Right lobe of liver (tissue), 6 donors: Measurements from ENCODE around the gene MAPKAPK3. TPM values are rescaled to one million over a fixed set of nuclear protein-coding genes. Genes with fewer than 3 reads are reported as not detected.

Source experiments
- ATAC-seq, 4 donors: fragments of 200-7000 bp; cut with Tn5 transposase; one replicate each; pipeline ENCODE4 v1.9.1; 2020; ENCODE audit warnings: mild to moderate bottlenecking in 4 of 4, moderate library complexity in 4 of 4
- DNase-seq, 3 donors: peaks; one replicate each; pipeline ENCODE4 v3.0.0-alpha.2; 2020
- H3K27ac ChIP-seq, 3 donors: fragments of 200-600 bp; one replicate each; pipeline ENCODE4 v1.8.0; 2022
- H3K27me3 ChIP-seq, 2 donors: fragments of 200-600 bp; one replicate each; pipeline ENCODE4 v1.8.0; 2022
- H3K36me3 ChIP-seq, 4 donors: fragments of 200-600 bp; sonication (generic) in 1 of 4; one replicate each; pipeline versions ENCODE4 v1.5.1 to v1.8.0; 2017 to 2022; ENCODE audit warnings: control low read depth in 1 of 4
- H3K4me1 ChIP-seq, 4 donors: fragments of 200-600 bp; sonication (generic) in 1 of 4; one replicate each; pipeline versions ENCODE4 v1.5.1 to v1.8.0; 2017 to 2022; ENCODE audit warnings: control low read depth in 1 of 4
- H3K4me3 ChIP-seq, 3 donors: fragments of 200-600 bp; one replicate each; pipeline ENCODE4 v1.8.0; 2022
- H3K9me3 ChIP-seq, 4 donors: fragments of 200-600 bp; sonication (generic) in 1 of 4; one replicate each; pipeline versions ENCODE4 v1.5.1 to v1.8.0; 2017 to 2022; ENCODE audit warnings: control low read depth in 1 of 4
- POLR2A ChIP-seq: fragments of 450-650 bp; IDR thresholded peaks from one replicate; pipeline ENCODE4 v1.6.1; 2017; ENCODE audit warnings: antibody characterized with exemption, mild to moderate bottlenecking
- WGBS: methylation state at CpG from one replicate; pipeline ENCODE4 v1.1.6; 2018; ENCODE audit warnings: low coverage, low lambda C conversion rate; ENCODE audit not compliant: insufficient coverage; ENCODE audit errors: missing lambda C conversion rate; 5-methylcytosine and 5-hydroxymethylcytosine counted together
- intact Hi-C, 2 donors: fragments of 100-400 bp; cut with DNase I; formaldehyde crosslinking; loops; one replicate each; pipeline versions ENCODE4 v1.11.2 to v1.14.1; 2022
- total RNA-seq, 6 experiments: library from RNA; depleted of rRNA in 2 of 6; stranded (reverse); fragments of >200 nt in 2 of 6; fragmentation: NEBNext Ultra II Directional in 3 of 6; extraction: Animal tissue kit (Norgen Biotek cat#: 25700) in 3 of 6; gene quantifications; one replicate each; pipeline versions ENCODE4 v1.1.0 to v1.2.4, GENCODE V29; 2016 to 2023
- TF ChIP-seq, protein P1 (sequence below), 4 donors: fragments of 200-600 bp in 3 of 4; fragments of 450-650 bp in 1 of 4; IDR thresholded peaks; one replicate each; pipeline versions ENCODE4 v1.5.1 to v1.8.0; 2016 to 2022; ENCODE audit warnings: antibody characterized with exemption in 4 of 4, mild to moderate bottlenecking in 2 of 4
- donor health status: DM: no; HTN: yes; CAD: no.
- donor health status: DM: no; HTN: no; CAD: no.
- donor health status: DM: no; HTN: no; CAD: no.
- donor health status: DM: no; HTN: yes; CAD: no.
- donor health status: DM: no; HTN: yes; CAD: no.

The MAPKAPK3 gene
- total RNA-seq, 6 experiments from 2014 or later: 16.6 to 21.4 (median 18.6) TPM

DNA sequence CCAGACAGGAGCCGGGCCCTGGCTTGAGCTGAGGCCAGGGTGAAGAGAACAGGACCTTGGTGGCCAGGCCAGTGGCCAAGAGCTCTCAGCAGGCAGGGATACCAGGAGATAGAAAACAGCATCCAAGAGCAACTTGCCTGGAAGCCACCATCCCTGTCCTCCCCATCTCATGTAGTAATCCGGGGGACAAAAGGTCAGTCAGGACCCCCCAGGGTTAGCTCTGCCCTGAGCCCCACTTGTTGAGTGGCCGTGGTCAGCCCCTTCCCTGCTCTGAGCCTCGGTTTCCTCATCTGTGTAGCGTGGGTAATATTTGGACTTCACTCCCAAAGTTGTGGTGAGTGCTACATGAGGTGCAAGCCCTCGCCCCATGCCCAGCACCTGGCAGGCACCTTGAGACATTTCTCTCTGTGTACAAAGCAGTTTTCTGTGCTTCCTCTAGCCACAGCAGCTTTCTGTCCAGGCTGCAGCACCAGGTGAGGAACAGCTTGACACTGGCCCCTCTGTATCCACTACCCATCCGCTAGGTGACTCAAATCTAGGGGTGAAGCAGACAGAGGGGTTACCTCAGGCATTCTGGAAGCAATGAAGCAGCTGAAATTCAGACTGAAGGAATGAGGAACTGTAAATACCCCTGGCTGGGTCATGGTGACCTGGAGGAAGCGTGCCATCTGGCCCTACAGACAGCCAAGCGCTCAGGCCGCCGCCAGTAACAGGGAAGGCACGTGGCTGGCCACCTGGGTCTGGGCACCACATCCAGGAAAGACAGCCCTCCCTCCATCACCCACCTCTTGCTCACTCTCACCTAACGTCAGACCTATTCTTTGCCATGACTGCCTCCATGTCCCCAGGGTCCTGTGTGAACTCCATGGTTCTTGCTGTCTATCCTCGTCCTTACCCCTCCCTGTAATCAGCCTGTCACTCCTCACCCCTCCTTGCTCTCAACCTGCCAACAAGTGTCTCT lies 12.0 kb upstream of the MAPKAPK3 start:
- no peaks in the 10 kb centered on the region for H3K9me3 ChIP-seq
- 20% methylated on average over 7 of the region's 14 CpGs for WGBS
- no peaks in the 10 kb centered on the region for H3K27me3 ChIP-seq
- ATAC-seq (peak; percentile 20 to 54 (median 44)), DNase-seq (peak; percentile 89 to 93 (median 93))
- H3K4me1 ChIP-seq: peaks cover 3 to 85% (median 46%) of the 10 kb centered on the region in 4 donors
- intact Hi-C loops: no loop called here
- TF ChIP-seq, protein P1, sequence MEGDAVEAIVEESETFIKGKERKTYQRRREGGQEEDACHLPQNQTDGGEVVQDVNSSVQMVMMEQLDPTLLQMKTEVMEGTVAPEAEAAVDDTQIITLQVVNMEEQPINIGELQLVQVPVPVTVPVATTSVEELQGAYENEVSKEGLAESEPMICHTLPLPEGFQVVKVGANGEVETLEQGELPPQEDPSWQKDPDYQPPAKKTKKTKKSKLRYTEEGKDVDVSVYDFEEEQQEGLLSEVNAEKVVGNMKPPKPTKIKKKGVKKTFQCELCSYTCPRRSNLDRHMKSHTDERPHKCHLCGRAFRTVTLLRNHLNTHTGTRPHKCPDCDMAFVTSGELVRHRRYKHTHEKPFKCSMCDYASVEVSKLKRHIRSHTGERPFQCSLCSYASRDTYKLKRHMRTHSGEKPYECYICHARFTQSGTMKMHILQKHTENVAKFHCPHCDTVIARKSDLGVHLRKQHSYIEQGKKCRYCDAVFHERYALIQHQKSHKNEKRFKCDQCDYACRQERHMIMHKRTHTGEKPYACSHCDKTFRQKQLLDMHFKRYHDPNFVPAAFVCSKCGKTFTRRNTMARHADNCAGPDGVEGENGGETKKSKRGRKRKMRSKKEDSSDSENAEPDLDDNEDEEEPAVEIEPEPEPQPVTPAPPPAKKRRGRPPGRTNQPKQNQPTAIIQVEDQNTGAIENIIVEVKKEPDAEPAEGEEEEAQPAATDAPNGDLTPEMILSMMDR (IDR thresholded peaks at IDR 0.05): peak in 1 of 4 donors; percentile 4
- no peak for TF ChIP-seq POLR2A
- no peak overlapping the region for H3K4me3 ChIP-seq
- peaks cover 0 to 20% (median 6%) of the 10 kb centered on the region in 4 donors for H3K36me3 ChIP-seq
- peak overlapping the region; percentile 77 to 97 (median 84) for H3K27ac ChIP-seq

DNA sequence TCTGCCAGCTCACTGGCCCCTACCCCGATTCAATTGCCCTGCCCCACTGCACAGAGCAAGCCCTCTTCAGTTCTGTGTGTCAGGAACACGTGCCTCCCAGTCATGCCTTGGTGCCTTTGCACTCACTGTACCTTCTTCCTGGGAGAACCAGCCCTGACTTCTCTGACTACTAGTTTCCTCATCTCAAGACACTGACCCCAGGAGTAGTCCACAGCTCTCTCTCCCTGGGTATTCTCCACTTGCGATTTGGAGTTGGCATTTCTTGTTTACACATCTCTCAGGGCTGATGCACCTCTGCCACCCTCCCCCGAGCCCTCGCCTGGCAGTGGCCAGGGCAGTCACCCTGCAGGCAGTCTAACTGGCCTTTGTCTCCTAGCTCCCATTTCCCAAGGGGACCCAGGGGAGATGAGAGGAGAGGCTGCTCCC lies 11.0 kb upstream of the MAPKAPK3 start:
- intact Hi-C loops: no loop called here
- peak; percentile 29 for TF ChIP-seq POLR2A
- TF ChIP-seq, protein P1 (IDR thresholded peaks at IDR 0.05): no peak
- Histone ChIP-seq H3K9me3 (no peaks in the 10 kb centered on the region), H3K4me3 (peak overlapping the region in 2 of 3 donors; percentile 14 to 21), H3K27ac (peak overlapping the region; percentile 77 to 97 (median 84)), H3K27me3 (no peaks in the 10 kb centered on the region), H3K36me3 (peaks cover 0 to 20% (median 6%) of the 10 kb centered on the region in 4 donors), H3K4me1 (peaks cover 3 to 78% (median 38%) of the 10 kb centered on the region in 4 donors)
- DNase-seq: peak; percentile 74 to 89 (median 87)
- WGBS: 34% methylated on average over 4 of the region's 5 CpGs
- peak; percentile 22 to 60 (median 48) for ATAC-seq

DNA sequence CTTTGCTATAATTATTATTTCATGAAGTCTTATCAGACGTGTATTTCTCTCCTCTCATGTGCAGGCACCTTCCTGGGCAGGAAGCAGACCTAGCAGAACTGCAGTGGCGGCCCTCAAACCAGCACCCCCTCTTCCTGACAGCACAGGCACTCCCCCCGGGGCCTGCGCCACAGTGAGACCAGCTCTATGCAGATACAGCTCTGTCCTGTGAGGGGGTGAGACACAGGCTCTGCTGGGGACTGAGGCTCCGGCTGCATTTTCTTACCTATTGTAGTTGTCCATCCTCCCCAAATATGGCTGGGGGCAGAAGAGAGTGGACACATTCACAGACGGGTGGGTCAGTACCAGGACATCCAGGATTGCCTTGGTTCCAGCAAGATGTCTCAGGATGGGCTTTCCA lies 10.4 kb upstream of the MAPKAPK3 start:
- 0% methylated on average over 1 of the region's 6 CpGs for WGBS
- ATAC-seq (no peak), DNase-seq (no peak)
- Histone ChIP-seq H3K4me1 (peaks cover 0 to 72% (median 33%) of the 10 kb centered on the region in 4 donors), H3K9me3 (no peaks in the 10 kb centered on the region), H3K36me3 (peaks cover 0 to 20% (median 6%) of the 10 kb centered on the region in 4 donors), H3K27me3 (no peaks in the 10 kb centered on the region), H3K4me3 (peak overlapping the region; percentile 8 to 93 (median 21)), H3K27ac (peak overlapping the region; percentile 77 to 97 (median 84))
- intact Hi-C loops: no loop called here
- TF ChIP-seq, protein P1 (IDR thresholded peaks at IDR 0.05): no peak
- no peak for TF ChIP-seq POLR2A

DNA sequence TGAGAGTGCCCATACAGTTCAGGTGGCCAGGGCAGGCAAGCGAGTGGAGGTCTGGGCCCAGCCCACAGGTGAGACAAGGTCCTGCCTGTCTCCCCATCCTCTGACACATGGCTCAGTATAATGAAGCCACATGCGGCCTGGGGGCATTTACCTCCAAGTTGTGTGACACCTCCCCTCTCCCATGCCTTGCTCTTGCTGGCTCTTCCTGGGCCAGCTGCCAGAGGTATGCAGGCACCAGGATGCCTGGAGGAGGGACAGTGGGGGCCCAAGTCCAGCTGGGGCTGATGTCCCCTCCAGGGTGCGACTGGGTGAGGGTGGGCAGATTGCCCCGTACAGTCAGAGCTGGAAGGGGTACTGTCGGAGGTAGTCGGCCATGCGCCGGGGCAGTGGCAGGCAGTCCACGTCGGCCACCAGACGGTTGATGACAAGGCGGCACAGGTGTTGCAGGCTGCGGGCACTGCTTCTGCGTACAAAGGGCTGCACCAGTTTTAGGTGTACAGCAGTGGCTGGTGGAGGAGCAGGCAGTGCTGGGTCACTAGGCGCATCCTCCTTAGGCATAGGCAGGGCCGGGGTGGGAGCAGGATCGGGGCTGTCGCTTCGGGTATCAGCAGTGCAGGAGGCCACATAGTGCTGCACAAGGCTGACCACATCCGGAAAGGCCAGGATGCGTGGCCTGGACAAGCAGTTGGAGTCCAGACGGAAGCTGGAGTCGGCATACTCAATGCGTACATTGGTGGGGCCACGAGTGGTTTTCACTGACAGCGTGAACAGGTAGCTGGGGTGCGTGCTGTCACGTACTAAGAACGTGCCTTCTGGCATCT lies 9.5 kb upstream of the MAPKAPK3 start:
- ATAC-seq: peak in 1 of 4 donors; percentile 0
- H3K36me3 ChIP-seq: peaks cover 0 to 20% (median 6%) of the 10 kb centered on the region in 4 donors
- peak in 1 of 3 donors; percentile 65 for DNase-seq
- peaks cover 0 to 66% (median 28%) of the 10 kb centered on the region in 4 donors for H3K4me1 ChIP-seq
- intact Hi-C loops: no loop called here
- no peaks in the 10 kb centered on the region for H3K9me3 ChIP-seq
- peak overlapping the region in 2 of 3 donors; percentile 8 to 93 for H3K4me3 ChIP-seq
- TF ChIP-seq, protein P1 (IDR thresholded peaks at IDR 0.05): no peak
- TF ChIP-seq POLR2A: no peak
- 80% methylated on average over 17 of the region's 29 CpGs for WGBS
- H3K27me3 ChIP-seq: no peaks in the 10 kb centered on the region
- peak overlapping the region in 2 of 3 donors; percentile 84 to 97 for H3K27ac ChIP-seq
